Measurements from ENCODE around the gene TRIM40. TPM values are rescaled to one million over a fixed set of nuclear protein-coding genes. Genes with fewer than 3 reads are reported as not detected.

TRIM40 gene
- total and polyA plus RNA-seq, 2 of the 13 experiments (the other 11 are each of a cell fraction or from before 2014, with no cell fraction given) = 0.58 TPM; not detected in 1

GRCh38 chr6:30100585-30101443 lies 35.1 kb upstream of the TRIM40 start (continued):
- TF ChIP-seq ZNF598 (CRISPR knock-in tag; IDR thresholded peaks at IDR 0.05; ENCODE audit: borderline replicate concordance) (peak; percentile 24; the same call in 1 of the 2 replicates), ZNF792 (CRISPR knock-in tag; IDR thresholded peaks at IDR 0.05) (peak; percentile 60; the same call in 1 of the 2 replicates), YEATS4 (CRISPR knock-in tag; IDR thresholded peaks at IDR 0.05; ENCODE audit: borderline replicate concordance) (peak; percentile 62), ZNF354B (CRISPR knock-in tag; IDR thresholded peaks at IDR 0.05) (no peak), PBX3 (CRISPR knock-in tag; IDR thresholded peaks at IDR 0.05; ENCODE audit: borderline replicate concordance) (no peak), ZNF260 (CRISPR knock-in tag; IDR thresholded peaks at IDR 0.05; ENCODE audit: borderline replicate concordance, low read depth) (0 out of 2 replicates have a peak, but pooled peaks have one; percentile 65), PCBP2 (optimal IDR thresholded peaks at IDR 0.05; ENCODE audit: low read depth, low read length, poor library complexity, severe bottlenecking) (no peak), ZNF333 (CRISPR knock-in tag; IDR thresholded peaks at IDR 0.05; ENCODE audit: borderline replicate concordance) (peak; percentile 39; the same call in 1 of the 2 replicates), ZNF773 (CRISPR knock-in tag; IDR thresholded peaks at IDR 0.05; ENCODE audit: borderline replicate concordance) (peak; percentile 80; the same call in 1 of the 2 replicates), REXO4 (CRISPR knock-in tag; IDR thresholded peaks at IDR 0.05; ENCODE audit: borderline replicate concordance) (no peak), NCOA5 (CRISPR knock-in tag; IDR thresholded peaks at IDR 0.05) (no peak), KDM2A (CRISPR knock-in tag; IDR thresholded peaks at IDR 0.05; ENCODE audit: borderline replicate concordance, low read depth) (peak; percentile 60; the same call in 1 of the 2 replicates), ZNF709 (CRISPR knock-in tag; IDR thresholded peaks at IDR 0.05) (peak; percentile 76; the same call in 1 of the 2 replicates), MTF1 (CRISPR knock-in tag; IDR thresholded peaks at IDR 0.05) (no peak), FOXJ3 (CRISPR knock-in tag; IDR thresholded peaks at IDR 0.05; ENCODE audit: borderline replicate concordance) (peak; percentile 86), TCF12 (IDR thresholded peaks at IDR 0.05) (no peak), TCF12 (CRISPR knock-in tag; IDR thresholded peaks at IDR 0.05) (peak; percentile 75), MXD3 (CRISPR knock-in tag; IDR thresholded peaks at IDR 0.05) (peak; percentile 84), SOX6 (IDR thresholded peaks at IDR 0.05) (no peak), SOX6 (CRISPR knock-in tag; IDR thresholded peaks at IDR 0.05) (peak; percentile 90), ZNF343 (CRISPR knock-in tag; IDR thresholded peaks at IDR 0.05) (peak; percentile 73), RERE (CRISPR knock-in tag; IDR thresholded peaks at IDR 0.05; ENCODE audit: low read depth) (peak; percentile 40)

All from HepG2 (cell line).